Activated T-helper 9 cell treated with anti-CD3 and anti-CD28 coated beads, Interleukin-2, amount 50 U/mL, for 16 hours (primary cell): ENCODE results near the gene ZNF93.
"Not testable (repeated sequence)": the region's sequence is repeated elsewhere in the genome, so short reads cannot be mapped to it uniquely, and the experiment has no call there.

ENCODE experiments used
- DNase-seq: peaks from one replicate; pipeline ENCODE4 v3.0.0-alpha.2; 2020; ENCODE audit warnings: low read depth

Gene ZNF93

GRCh38 chr19:19900729-19901444, at the start of gene ZNF93:
Gene ZNF93, plus strand, starts transcription at chr19:19900946. Its CDS starts 143 bp downstream, at chr19:19901089.
- DNase-seq = peak; percentile 81

- DNase-seq = not testable (repeated sequence)
These were observed 49.0 kb upstream of the ZNF93 start for GRCh38 chr19:19851740-19852139.

- no peak for DNase-seq
These were observed 42.0 kb upstream of the ZNF93 start for GRCh38 chr19:19858751-19859150.

GRCh38 chr19:19860756-19861390, 39.9 kb upstream of the ZNF93 start:
- peak; percentile 16 for DNase-seq

- peak; percentile 94 for DNase-seq
These were observed 34.8 kb upstream of the ZNF93 start, which contains the start of gene ZNF253 for GRCh38 chr19:19865750-19866610. Gene ZNF253, plus strand, starts transcription at chr19:19865882. Its CDS starts 115 bp downstream, at chr19:19865997.

GRCh38 chr19:19866611-19867248, 34.0 kb upstream of the ZNF93 start:
- peak; percentile 23 for DNase-seq

- DNase-seq = not testable (repeated sequence)
These were observed 30.7 kb upstream of the ZNF93 start for GRCh38 chr19:19870086-19870485.

GRCh38 chr19:19871932-19872331, 28.8 kb upstream of the ZNF93 start:
- DNase-seq = no peak

GRCh38 chr19:19873381-19873780, 27.4 kb upstream of the ZNF93 start:
- DNase-seq = no peak

GRCh38 chr19:19877724-19878123, 23.0 kb upstream of the ZNF93 start:
- DNase-seq = no peak

- no peak for DNase-seq
These were observed 16.2 kb upstream of the ZNF93 start for GRCh38 chr19:19884583-19884982.

- not testable (repeated sequence) for DNase-seq
These were observed 8.4 kb upstream of the ZNF93 start for GRCh38 chr19:19892055-19892941.

- DNase-seq = no peak
These were observed 512 bp upstream of the ZNF93 start for GRCh38 chr19:19900139-19900728.

- DNase-seq = not testable (repeated sequence)
These were observed 6.8 kb downstream of the ZNF93 start for GRCh38 chr19:19907551-19907950.

- DNase-seq = no peak
These were observed 8.9 kb downstream of the ZNF93 start for GRCh38 chr19:19909654-19910053.

- no peak for DNase-seq
These were observed 10.4 kb downstream of the ZNF93 start for GRCh38 chr19:19911150-19911549.

GRCh38 chr19:19914596-19914995, 13.8 kb downstream of the ZNF93 start:
- DNase-seq = no peak

GRCh38 chr19:19930417-19930816, 29.7 kb downstream of the ZNF93 start:
- DNase-seq = peak; percentile 10

GRCh38 chr19:19933432-19934314, 32.9 kb downstream of the ZNF93 start:
- DNase-seq = not testable (repeated sequence)

- no peak for DNase-seq
These were observed 36.7 kb downstream of the ZNF93 start for GRCh38 chr19:19937403-19937802.
